Ovary (tissue), 10 donors: Measurements from ENCODE around the gene ZNF497. TPM values are rescaled to one million over a fixed set of nuclear protein-coding genes. Genes with fewer than 3 reads are reported as not detected.

ENCODE experiments used
- DNase-seq, 5 donors: peaks; one replicate each; pipeline ENCODE4 v3.0.0-alpha.2; 2019 to 2020
- H3K27ac ChIP-seq, 2 donors: fragments of 200-600 bp; one replicate each; pipeline versions ENCODE4 v1.5.1 to v1.8.0; 2019 to 2022
- H3K27me3 ChIP-seq: fragments of 200-600 bp; one replicate; pipeline ENCODE4 v1.8.0; 2022
- H3K36me3 ChIP-seq: fragments of 200-600 bp; sonication (generic); one replicate; pipeline ENCODE4 v1.5.1; 2019
- H3K4me1 ChIP-seq: one replicate; pipeline ENCODE4 v1.8.1; 2013; ENCODE audit warnings: mild to moderate bottlenecking, moderate library complexity; ENCODE audit not compliant: insufficient read depth
- H3K4me3 ChIP-seq: fragments of 200-600 bp; sonication (generic); one replicate; pipeline ENCODE4 v1.5.1; 2017
- H3K9me3 ChIP-seq, 2 donors: fragments of 200-600 bp in 1 of 2; sonication (generic) in 1 of 2; one replicate each; pipeline versions ENCODE4 v1.5.1 to v1.8.1; 2013 to 2019; ENCODE audit warnings: mild to moderate bottlenecking in 1 of 2, moderate library complexity in 1 of 2
- EP300 ChIP-seq: sonication (generic); formaldehyde crosslinking; IDR thresholded peaks from one replicate; pipeline ENCODE4 v1.6.1; 2017; ENCODE audit warnings: antibody characterized with exemption
- POLR2A ChIP-seq: fragments of 450-650 bp; IDR thresholded peaks from one replicate; pipeline ENCODE4 v1.6.1; 2017; ENCODE audit warnings: antibody characterized with exemption, mild to moderate bottlenecking, moderate library complexity
- WGBS, 3 donors: extraction: QIAGEN DNeasy Blood & Tissue Kit in 1 of 3; methylation state at CpG; one replicate each; pipeline versions ENCODE4 v1.1.5 to v1.1.7; 2013 to 2017; 5-methylcytosine and 5-hydroxymethylcytosine counted together
- intact Hi-C, 4 donors: fragments of 100-400 bp; cut with DNase I; formaldehyde crosslinking; loops; one replicate each; pipeline versions ENCODE4 v1.11.0 to v1.15.1; 2022 to 2023
- long read RNA-seq, 3 donors: library from polyadenylated mRNA in 2 of 3; unstranded in 2 of 3; transcript quantifications; one replicate each; pipeline ENCODE4 v2.0.0 and lab custom pipeline, GENCODE V29; 2021 to 2026
- polyA plus RNA-seq, 2 donors: library from polyadenylated mRNA; stranded (reverse); fragments of 200-250 nt in 1 of 2; fragments of 350-450 nt in 1 of 2; fragmentation: Illumina TruSeq in 1 of 2; extraction: RNeasy Lipid Tissue Mini Kit (QIAGEN cat#74804) in 1 of 2; gene quantifications; one replicate each; pipeline ENCODE4 v1.2.3, GENCODE V29; 2013 to 2014
- total RNA-seq, 7 donors: library from RNA; depleted of rRNA in 2 of 7; stranded (reverse); fragments of >200 nt in 2 of 7; fragmentation: NEBNext Ultra II Directional in 3 of 7; extraction: Animal tissue kit (Norgen Biotek cat#: 25700) in 3 of 7; gene quantifications; one replicate each; pipeline versions ENCODE4 v1.1.0 to v1.2.4, GENCODE V29; 2016 to 2023
- TF ChIP-seq, protein P1 (sequence below), 3 donors: fragments of 450-650 bp in 2 of 3; fragments of 200-600 bp in 1 of 3; IDR thresholded peaks; one replicate each; pipeline versions ENCODE4 v1.5.1 to v1.8.0; 2016 to 2022; ENCODE audit warnings: antibody characterized with exemption in 3 of 3, mild to moderate bottlenecking in 1 of 3
- donor health status: DM: no; HTN: no; CAD: no; lungs with moderate emphysema.
- donor health status: DM: no; HTN: no; CAD: no.
- donor health status: Bipolar disorder and iron deficiency.
- donor health status: DM: yes; HTN: yes; CAD: no.
- donor health status: DM: no; HTN: no; CAD: no.
- donor health status: DM: yes; HTN: yes; CAD: no.

Gene ZNF497
- total RNA-seq (1 to 10 TPM; 2.5 to 6.5 (median 3.4) TPM), polyA plus RNA-seq (1 to 10 TPM in 1 of 2 donors, under 1 TPM in 1; 0.30 to 2.2 TPM)
- long read RNA-seq, donor 1, partial matches to known transcripts = 0 of 16 reads
- long read RNA-seq, donor 1, other reads (novel, unspliced or antisense) = 16 of 16 reads
- long read RNA-seq, donor 2, partial matches to known transcripts = 0 of 2 reads
- long read RNA-seq, donor 2, other reads (novel, unspliced or antisense) = 0 of 2 reads
- long read RNA-seq, donor 3, partial matches to known transcripts = 1 of 9 reads
- long read RNA-seq, donor 3, other reads (novel, unspliced or antisense) = 4 of 9 reads

DNA sequence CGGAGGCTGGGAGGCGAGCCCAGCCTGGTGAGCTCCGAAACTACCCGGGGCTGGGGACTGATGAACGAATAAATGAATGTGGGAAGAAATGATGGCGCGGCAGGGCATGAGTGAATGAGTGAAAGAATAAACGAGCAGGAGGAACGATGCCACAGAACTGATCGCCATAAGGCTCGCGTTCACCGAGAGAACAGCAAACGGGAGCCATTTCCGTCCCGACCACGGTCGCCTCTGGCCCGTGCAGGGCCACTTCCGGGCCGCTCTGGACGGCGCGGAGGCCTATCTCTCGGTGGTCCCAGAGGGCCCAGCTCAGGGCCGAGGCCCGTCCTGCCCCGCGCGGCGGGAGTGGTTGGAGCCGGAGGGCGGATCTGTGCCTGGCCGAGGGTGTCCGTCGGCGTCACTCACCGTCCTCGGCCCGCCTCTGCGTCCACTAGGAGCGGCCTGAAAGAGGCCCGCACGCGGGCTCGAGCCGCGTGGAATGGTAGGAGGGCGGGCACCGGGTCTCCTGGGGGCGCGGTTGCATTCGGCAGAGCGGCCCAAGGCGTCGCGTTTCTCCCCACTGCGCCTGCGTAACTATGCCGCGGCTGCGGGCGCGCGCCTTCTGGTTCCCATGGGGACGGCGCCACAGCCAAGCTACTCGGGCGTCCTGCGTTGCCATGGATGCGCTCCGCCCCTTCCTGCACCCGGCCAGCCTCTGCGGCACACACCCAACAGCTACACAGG lies at the start of gene ZNF497:
TSS of gene ZNF497 (minus strand) at position 480 of the 723 bp plus-strand sequence. CDS start 5,116 bp downstream, outside the sequence.
- Histone ChIP-seq H3K9me3 (no peaks in the 10 kb centered on the region), H3K4me1 (peaks cover 3% of the 10 kb centered on the region), H3K27ac (peak within 1 kb of the TSS; percentile 45 to 87), H3K36me3 (no peaks in the 10 kb centered on the region), H3K27me3 (no peaks in the 10 kb centered on the region), H3K4me3 (peak within 1 kb of the TSS; percentile 57)
- peak; percentile 95 to 98 (median 97) for DNase-seq
- intact Hi-C loops = no loop called here
- 0% methylated on average over 54 to 74 of the region's 74 CpGs for WGBS, 3 donors
- no peak for TF ChIP-seq EP300
- TF ChIP-seq, protein P1, sequence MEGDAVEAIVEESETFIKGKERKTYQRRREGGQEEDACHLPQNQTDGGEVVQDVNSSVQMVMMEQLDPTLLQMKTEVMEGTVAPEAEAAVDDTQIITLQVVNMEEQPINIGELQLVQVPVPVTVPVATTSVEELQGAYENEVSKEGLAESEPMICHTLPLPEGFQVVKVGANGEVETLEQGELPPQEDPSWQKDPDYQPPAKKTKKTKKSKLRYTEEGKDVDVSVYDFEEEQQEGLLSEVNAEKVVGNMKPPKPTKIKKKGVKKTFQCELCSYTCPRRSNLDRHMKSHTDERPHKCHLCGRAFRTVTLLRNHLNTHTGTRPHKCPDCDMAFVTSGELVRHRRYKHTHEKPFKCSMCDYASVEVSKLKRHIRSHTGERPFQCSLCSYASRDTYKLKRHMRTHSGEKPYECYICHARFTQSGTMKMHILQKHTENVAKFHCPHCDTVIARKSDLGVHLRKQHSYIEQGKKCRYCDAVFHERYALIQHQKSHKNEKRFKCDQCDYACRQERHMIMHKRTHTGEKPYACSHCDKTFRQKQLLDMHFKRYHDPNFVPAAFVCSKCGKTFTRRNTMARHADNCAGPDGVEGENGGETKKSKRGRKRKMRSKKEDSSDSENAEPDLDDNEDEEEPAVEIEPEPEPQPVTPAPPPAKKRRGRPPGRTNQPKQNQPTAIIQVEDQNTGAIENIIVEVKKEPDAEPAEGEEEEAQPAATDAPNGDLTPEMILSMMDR (IDR thresholded peaks at IDR 0.05) = peak in 1 of 3 donors; percentile 13
- peak; percentile 70 for TF ChIP-seq POLR2A

DNA sequence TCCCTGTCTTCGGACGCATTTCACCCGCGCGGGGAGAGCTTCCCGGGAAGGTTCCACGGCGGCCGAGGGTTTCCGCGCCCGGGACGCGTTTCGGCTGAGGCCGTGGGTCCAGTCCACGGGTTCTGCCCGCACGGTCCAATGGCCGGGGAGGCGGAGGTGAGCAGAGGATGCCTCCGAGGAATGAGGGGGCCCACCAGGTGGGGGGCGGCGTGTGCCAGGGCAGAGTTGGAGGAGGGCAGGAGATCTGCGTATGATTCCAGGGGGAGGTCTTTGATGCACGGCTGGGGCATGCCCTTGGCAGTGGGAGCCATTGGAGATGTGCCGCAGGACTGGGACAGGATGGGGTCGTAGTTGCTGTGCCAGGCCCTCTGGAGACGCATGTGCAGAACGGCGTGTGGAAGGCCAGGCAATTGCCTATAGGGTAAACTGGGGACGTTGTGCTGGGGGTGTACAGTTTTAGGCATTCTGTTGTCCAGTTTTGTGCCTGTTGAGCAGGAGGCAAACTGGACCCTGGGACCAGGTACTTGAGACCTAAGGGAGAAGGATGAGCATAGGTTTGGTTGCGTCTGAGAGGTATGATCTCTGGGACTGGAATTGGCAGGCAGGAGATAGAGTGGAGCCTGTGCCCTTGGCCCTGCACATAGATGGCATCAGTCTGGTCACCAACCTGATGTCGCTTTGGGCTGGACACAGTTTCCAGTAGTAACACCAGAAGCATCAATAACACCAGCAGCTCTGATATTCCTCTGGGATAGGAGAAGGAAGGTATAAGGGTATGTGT lies 46.6 kb upstream of the ZNF497 start:
- peak; percentile 41 to 62 (median 61) for DNase-seq

DNA sequence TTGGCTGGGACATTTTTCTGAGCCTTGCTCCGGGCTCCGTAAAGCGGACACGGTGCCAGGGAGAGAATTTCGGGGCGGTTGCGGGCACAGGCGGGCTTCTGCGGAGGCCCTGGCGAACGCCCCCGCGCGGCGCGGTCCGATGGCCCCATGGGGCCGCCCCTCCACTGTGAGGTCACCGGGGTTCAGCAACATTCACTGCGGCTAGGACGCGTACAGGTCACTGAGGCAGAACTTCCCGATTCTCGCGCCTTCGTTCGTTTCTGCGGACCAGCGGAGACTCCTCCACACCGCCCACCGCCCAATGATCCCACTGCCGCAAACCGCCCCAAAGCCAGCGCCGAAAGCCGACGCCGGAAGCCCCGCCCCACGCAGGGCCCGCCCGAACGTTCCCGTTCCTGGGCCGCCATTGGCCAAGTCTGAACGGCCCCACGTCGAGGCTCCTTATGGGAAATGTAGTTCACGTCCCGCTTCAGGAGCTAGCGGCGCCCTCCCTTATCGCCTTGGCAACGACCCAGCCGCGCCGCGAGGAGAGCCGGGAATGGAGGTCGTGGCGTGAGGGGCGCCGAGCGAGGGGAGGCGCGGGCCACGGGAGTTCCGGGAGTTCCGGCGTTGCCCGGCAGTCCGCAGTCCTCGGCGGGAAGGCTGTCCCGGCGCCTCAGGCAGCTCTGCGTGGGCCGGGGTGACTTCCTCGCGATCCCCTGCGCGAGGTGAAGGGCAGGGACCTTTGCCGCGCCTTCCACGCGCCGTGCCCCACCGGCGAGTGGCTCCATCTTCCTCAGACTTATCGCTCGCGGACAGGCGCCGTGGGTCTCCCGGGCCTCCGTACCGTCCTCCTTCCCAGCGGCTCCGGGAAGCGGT lies 45.8 kb upstream of the ZNF497 start, which contains the start of gene ZNF584:
TSS of gene ZNF584 (plus strand) at position 498 of the 858 bp plus-strand sequence. CDS start 499 bp downstream, outside the sequence.
- Histone ChIP-seq H3K4me3 (peak within 1 kb of the TSS; percentile 77), H3K36me3 (no peaks in the 10 kb centered on the region), H3K4me1 (peaks cover 10% of the 10 kb centered on the region), H3K9me3 (no peaks in the 10 kb centered on the region), H3K27me3 (no peaks in the 10 kb centered on the region), H3K27ac (peak within 1 kb of the TSS; percentile 80 to 84)
- 0 to 1% (median 0%) methylated on average over 62 to 100 of the region's 100 CpGs for WGBS, 3 donors
- peak; percentile 95 to 97 (median 96) for DNase-seq
- intact Hi-C loops = no loop called here
- TF ChIP-seq EP300 (no peak), POLR2A (peak; percentile 88)
- TF ChIP-seq, protein P1 (IDR thresholded peaks at IDR 0.05) = peak in 1 of 3 donors; percentile 6

More for the DNA sequence above, 46.6 kb upstream of the ZNF497 start:
- intact Hi-C loops = no loop called here
- TF ChIP-seq, protein P1 (IDR thresholded peaks at IDR 0.05) = no peak
- TF ChIP-seq EP300 (no peak), POLR2A (no peak)
- peak overlapping the region; percentile 78 to 80 for H3K27ac ChIP-seq
- 1 to 3% (median 2%) methylated on average over 27 to 34 of the region's 34 CpGs for WGBS, 3 donors
- H3K27me3 ChIP-seq = no peaks in the 10 kb centered on the region
- H3K9me3 ChIP-seq = no peaks in the 10 kb centered on the region
- no peaks in the 10 kb centered on the region for H3K36me3 ChIP-seq
- H3K4me3 ChIP-seq = peak overlapping the region; percentile 77
- peaks cover 10% of the 10 kb centered on the region for H3K4me1 ChIP-seq
